ENCODE data around the gene CARD9. TPM values are rescaled to one million over a fixed set of nuclear protein-coding genes. Genes with fewer than 3 reads are reported as not detected.

The CARD9 gene
- total RNA-seq, 1 experiment from 2014 or later = 5.6 TPM

- Histone ChIP-seq H2BK120ac (ENCODE audit: low read depth, low read length, poor library complexity, severe bottlenecking) (no peak overlapping the region), H3K14ac (ENCODE audit: insufficient read depth, low read length) (no peak overlapping the region), H3K4ac (ENCODE audit: low read depth, low read length) (no peak overlapping the region), H2AFZ (ENCODE audit: low read length) (no peak overlapping the region), H4K8ac (replicated peaks; ENCODE audit: insufficient read length, low read depth, low read length) (no peak overlapping the region), H3K56ac (ENCODE audit: insufficient read length, low read depth, low read length) (no peak overlapping the region), H3K18ac (ENCODE audit: insufficient read length, low read depth, low read length) (no peak overlapping the region), H4K20me1 (ENCODE audit: control insufficient read depth, insufficient read depth, insufficient read length) (no peaks in the 10 kb centered on the region), H2BK20ac (ENCODE audit: low read depth, low read length, poor library complexity, severe bottlenecking) (no peak overlapping the region), H2BK5ac (ENCODE audit: insufficient read length, low read length) (no peak overlapping the region), H4K5ac (ENCODE audit: insufficient read length, low read depth, low read length) (no peak overlapping the region), H2BK15ac (ENCODE audit: low read depth, low read length) (no peak overlapping the region), H3K9me3 (ENCODE audit: control insufficient read depth, low read depth, low read length) (no peaks in the 10 kb centered on the region), H4K91ac (ENCODE audit: insufficient read length, low read depth, low read length) (no peak overlapping the region), H3K23ac (ENCODE audit: insufficient read length, low read depth, low read length) (no peak overlapping the region), H3K4me1 (ENCODE audit: insufficient read depth, low read length) (no peaks in the 10 kb centered on the region), H3K27me3 (ENCODE audit: insufficient read depth, low read length) (no peaks in the 10 kb centered on the region), H2BK12ac (ENCODE audit: insufficient read length, low read depth, low read length) (no peak overlapping the region), H3K9ac (ENCODE audit: extremely low read depth, insufficient read length, low read length) (no peak overlapping the region), H3K27ac (ENCODE audit: insufficient read length, low read depth, low read length) (no peak overlapping the region), H2AK5ac (ENCODE audit: insufficient read length, low read length) (no peak overlapping the region), H3K4me2 (ENCODE audit: insufficient read depth, insufficient read length, low read length) (no peak overlapping the region), H3K23me2 (ENCODE audit: insufficient read length, low read depth, low read length, poor library complexity, severe bottlenecking) (no peaks in the 10 kb centered on the region), H3T11ph (ENCODE audit: low read length) (no peak overlapping the region), H3K79me2 (ENCODE audit: insufficient read depth, low read length) (no peaks in the 10 kb centered on the region), H3K79me1 (ENCODE audit: insufficient read depth, low read depth, low read length, poor library complexity, severe bottlenecking) (no peaks in the 10 kb centered on the region)
- no peak for TF ChIP-seq CTCF (conservative IDR thresholded peaks at IDR 0.05)
- WGBS (ENCODE audit: extremely low coverage, insufficient read length, low lambda C conversion rate) = no CpG with 5 or more reads among the region's 21 CpGs
- Mint-ChIP-seq H3K36me3 (ENCODE audit: insufficient read depth in 1 of 3, low read depth in 3 of 3) (no peaks in the 10 kb centered on the region), H3K4me1 (peaks cover 2 to 6% of the 10 kb centered on the region in 2 experiments; a peak in 1 of 4 replicates), H3K9me3 (no peaks in the 10 kb centered on the region), H3K27me3 (ENCODE audit: low read depth) (no peaks in the 10 kb centered on the region), H3K4me3 (no peak overlapping the region), H3K27ac (no peak overlapping the region)
- DNase-seq = no peak
Observed at GRCh38 chr9:136334541-136334940, 38.9 kb downstream of the CARD9 start.

Data from H9 (cell line).